NK-92 treated with Interleukin-12 subunit alpha and Interleukin-12 subunit beta, amount 100 ng/mL, for 24 hours (cell line): ENCODE data around the gene SLC35F4.

ENCODE experiments used
- DNase-seq: peaks from one replicate; lab custom pipeline; 2025; lab: John Stamatoyannopoulos, UW

SLC35F4 gene

GRCh38 chr14:57612946-57613345 lies 252.9 kb downstream of the SLC35F4 start:
- DNase-seq, result no peak

GRCh38 chr14:57611555-57612075 lies 254.3 kb downstream of the SLC35F4 start:
- no peak for DNase-seq

GRCh38 chr14:57610631-57611030 lies 255.3 kb downstream of the SLC35F4 start:
- no peak for DNase-seq

GRCh38 chr14:57609192-57610075 lies 256.5 kb downstream of the SLC35F4 start:
- no peak for DNase-seq

GRCh38 chr14:57607086-57607485 lies 258.8 kb downstream of the SLC35F4 start:
- no peak for DNase-seq

- DNase-seq, result no peak
Observed at GRCh38 chr14:57583396-57583795, 282.5 kb downstream of the SLC35F4 start.

GRCh38 chr14:57582746-57583145 lies 283.1 kb downstream of the SLC35F4 start:
- no peak for DNase-seq

- no peak for DNase-seq
Observed at GRCh38 chr14:57578801-57579200, 287.1 kb downstream of the SLC35F4 start.

- DNase-seq, result no peak
Observed at GRCh38 chr14:57576498-57576897, 289.4 kb downstream of the SLC35F4 start.

- no peak for DNase-seq
Observed at GRCh38 chr14:57575482-57575881, 290.4 kb downstream of the SLC35F4 start.

- DNase-seq, result no peak
Observed at GRCh38 chr14:57574617-57575288, 291.1 kb downstream of the SLC35F4 start.

GRCh38 chr14:57573173-57573572 lies 292.7 kb downstream of the SLC35F4 start:
- DNase-seq, result no peak

GRCh38 chr14:57568554-57568953 lies 297.3 kb downstream of the SLC35F4 start:
- no peak for DNase-seq

GRCh38 chr14:57567220-57567619 lies 298.7 kb downstream of the SLC35F4 start:
- DNase-seq, result no peak

- no peak for DNase-seq
Observed at GRCh38 chr14:57560681-57561080, 305.2 kb downstream of the SLC35F4 start.

GRCh38 chr14:57559576-57559975 lies 306.3 kb downstream of the SLC35F4 start:
- DNase-seq, result no peak

GRCh38 chr14:57549765-57550420 lies 316.0 kb downstream of the SLC35F4 start:
- DNase-seq, result no peak

GRCh38 chr14:57549016-57549564 lies 316.8 kb downstream of the SLC35F4 start:
- no peak for DNase-seq

GRCh38 chr14:57547131-57547530 lies 318.8 kb downstream of the SLC35F4 start:
- no peak for DNase-seq

GRCh38 chr14:57533214-57533613 lies 332.7 kb downstream of the SLC35F4 start:
- DNase-seq, result no peak

- no peak for DNase-seq
Observed at GRCh38 chr14:57530571-57530970, 335.3 kb downstream of the SLC35F4 start.

- no peak for DNase-seq
Observed at GRCh38 chr14:57526942-57527341, 338.9 kb downstream of the SLC35F4 start.
